Activated CD4-positive, CD25-positive, alpha-beta regulatory T cell (primary cell): ENCODE measurements around the gene RCCD1.
"Not testable (repeated sequence)": the region's sequence is repeated elsewhere in the genome, so short reads cannot be mapped to it uniquely, and the experiment has no call there.

Experiments used
- DNase-seq, 4 experiments: peaks; one replicate each; lab custom pipeline; 2025; lab: John Stamatoyannopoulos, UW

RCCD1 gene

DNA sequence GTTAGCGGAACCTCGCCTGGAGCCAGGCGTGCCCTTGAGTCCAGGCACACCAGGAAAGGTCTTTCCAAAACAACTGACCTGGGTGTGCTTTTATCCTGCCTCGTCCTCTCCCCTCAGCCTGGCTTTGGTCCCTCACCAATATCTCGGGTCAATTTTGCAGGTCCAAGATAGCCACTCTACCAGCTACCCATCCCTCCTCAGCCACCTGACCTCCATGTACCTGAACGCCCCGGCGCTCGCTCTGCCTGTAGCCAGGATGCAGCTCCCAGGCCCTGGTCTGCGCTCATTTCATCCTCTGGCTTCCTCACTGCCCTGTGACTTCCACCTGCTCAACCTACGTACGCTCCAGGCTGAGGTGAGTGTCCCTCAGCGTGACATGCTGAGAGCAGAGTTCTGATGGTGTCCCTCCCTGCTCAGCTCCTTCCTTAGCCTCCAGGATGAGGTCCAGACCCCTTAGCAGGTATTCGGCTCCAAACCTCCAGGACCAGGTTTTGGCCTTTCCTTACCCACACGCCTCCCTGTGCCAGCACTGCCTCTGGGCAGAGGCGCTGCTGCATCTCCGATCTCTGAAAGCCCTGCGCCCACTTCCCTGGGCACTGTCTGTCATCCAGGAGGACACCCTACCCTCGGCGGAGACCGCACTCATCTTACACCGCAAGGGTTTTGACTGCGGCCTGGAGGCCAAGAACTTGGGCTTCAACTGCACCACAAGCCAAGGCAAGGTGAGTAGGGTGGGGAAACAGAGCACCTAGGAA is 36.5 kb upstream of the RCCD1 start:
- DNase-seq, result no peak

DNA sequence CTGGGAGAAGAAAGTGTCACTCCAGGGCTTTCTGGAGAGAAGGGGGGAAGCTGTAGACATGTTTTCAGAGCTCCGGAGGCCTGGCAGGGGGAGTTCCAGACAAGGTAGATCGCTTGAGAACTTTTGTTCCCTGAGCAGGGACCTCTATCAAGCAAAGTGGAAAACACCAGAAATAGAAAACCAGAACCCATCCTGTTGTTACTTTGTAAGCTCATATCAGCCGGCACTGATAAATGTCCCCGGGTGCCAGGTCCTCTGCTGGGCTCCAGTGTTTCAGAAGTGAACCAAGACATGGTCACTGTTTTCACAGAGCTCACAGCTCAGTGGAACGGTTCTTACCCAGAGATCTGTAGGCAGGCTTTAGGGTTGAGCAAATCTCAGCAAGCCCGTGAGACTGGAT is 35.8 kb upstream of the RCCD1 start:
- no peak for DNase-seq

DNA sequence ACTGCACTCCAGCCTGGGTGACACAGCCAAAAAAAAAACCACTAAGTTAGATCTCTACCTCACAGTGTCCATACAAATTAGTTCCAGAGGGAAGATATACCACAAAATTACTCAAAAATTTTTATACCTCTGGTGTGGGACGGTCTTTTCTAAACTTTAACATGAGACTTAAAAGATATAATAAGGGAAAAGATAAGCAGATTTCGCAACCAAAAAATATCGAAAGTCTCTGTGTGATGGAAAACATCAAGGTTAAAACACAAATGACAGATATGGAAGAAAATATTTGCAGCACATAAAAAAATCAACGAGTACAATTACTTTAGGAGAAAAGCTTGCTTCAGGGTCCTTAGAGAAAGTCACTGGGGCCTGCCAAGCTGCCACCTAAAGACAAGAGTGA is 32.8 kb upstream of the RCCD1 start:
- no peak for DNase-seq

DNA sequence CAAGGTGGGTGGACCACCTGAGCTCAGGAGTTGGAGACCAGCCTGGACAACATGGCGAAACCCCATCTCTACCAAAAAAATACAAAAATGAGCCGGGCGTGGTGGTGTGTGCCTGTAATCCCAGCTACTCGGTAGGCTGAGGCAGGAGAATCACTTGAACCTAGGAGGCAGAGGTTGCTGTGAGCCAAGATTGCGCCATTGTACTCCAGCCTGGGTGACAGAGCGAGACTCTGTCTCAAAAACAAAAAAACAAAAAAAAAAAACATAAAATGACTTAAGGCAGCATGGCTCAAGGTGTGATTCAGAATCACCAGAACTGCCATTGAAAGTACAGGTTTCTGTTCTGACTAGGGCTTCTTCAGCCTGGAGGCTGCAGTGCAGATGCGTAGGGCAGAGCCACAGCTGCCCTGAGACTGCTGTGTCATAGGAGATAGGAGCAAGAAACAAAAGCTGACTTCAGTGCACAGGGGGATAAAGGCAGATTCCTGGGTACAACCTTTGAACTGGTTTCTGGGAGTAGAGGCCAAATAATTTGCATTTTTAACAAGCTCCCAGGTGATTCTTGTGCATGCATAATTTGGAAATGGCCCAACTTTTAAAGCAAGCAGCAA is 31.9 kb upstream of the RCCD1 start:
- not testable (repeated sequence) for DNase-seq

DNA sequence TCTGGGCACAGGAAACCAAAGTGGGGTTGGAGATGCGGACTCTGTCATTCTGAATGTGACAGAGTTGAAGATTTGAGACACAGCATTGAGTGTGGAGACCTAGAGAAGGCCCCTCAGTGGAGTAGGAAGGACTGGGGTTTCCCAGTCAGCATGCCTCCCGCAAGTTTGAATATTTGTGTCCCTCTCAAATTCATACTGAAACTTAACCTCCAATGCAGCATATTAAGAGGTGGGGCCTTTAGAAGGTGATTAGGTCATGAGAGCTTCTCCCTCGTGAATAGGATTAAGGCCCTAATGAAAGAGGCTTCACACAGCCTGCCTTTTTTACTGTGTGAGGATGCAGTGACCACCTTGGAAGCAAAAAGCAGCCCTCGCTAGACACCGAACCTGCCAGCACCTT is 30.3 kb upstream of the RCCD1 start:
- no peak for DNase-seq

DNA sequence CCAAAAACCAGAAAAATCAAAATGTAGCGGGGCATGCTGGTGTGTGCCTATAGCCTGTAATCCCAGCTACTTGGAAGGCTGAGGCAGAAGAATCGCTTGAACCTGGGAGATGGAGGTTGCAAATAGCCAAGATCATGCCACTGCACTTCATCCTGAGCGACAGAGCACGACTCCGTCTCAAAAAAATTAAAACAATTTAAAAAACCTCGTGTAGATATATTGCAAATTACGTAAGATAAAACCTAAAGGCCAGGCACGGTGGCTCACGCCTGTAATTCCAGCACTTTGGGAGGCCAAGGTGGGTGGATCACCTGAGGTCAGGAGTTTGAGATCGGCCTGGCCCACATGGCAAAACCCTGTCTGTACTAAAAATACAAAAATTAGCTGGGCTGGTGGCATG is 27.9 kb upstream of the RCCD1 start:
- DNase-seq, result not testable (repeated sequence)

DNA sequence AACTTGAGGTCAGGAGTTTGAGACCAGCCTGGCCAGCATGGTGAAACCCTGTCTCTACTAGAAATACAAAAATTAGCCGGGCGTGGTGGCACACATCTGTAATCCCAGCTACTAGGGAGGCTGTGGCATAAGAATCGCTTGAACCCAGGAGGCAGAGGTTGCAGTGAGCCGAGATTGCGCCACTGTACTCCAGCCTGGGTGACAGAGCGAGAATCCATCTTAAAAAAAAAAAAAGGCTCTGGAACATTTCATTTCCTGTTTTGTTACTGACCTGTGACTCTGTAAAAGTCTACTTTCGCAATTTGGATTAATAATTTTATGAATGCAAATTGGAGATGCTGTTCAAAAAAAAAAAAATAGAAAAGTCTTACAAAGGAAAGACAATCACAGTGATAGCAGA is 26.6 kb upstream of the RCCD1 start:
- DNase-seq, result not testable (repeated sequence)

DNA sequence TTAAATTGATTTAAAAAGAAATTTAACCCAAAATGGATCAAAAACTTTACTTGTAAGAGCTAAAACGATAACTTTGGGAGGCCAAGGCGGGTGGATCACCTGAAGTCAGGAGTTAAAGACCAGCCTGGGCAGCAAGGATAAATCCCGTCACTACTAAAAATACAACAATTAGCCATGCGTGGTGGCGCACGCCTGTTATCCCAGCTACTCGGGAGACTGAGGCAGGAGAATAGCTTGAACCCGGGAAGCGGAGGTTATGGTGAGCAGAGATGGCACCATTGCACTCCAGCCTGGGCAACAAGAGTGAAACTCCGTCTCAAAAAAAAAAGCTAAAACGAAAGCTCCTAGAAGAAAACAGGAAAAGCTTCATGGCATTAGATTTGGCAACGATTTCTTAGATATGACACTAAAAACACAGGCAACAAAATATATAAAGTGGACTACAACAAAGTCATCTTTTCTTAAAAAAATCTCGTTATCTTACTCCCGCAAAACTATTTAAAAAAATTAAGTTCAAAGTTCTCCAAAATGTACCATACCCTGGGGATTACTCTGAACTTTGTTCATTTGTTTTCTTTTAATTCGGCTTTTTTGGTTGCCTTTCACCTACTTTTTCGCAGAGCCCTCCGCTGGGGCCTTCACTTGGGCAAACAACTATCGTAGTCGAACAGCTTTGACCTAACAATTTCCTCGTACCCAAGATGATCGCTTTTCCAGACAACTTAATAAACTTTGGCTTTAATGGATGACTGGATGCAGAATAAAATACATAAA is 25.3 kb upstream of the RCCD1 start:
- no peak for DNase-seq

DNA sequence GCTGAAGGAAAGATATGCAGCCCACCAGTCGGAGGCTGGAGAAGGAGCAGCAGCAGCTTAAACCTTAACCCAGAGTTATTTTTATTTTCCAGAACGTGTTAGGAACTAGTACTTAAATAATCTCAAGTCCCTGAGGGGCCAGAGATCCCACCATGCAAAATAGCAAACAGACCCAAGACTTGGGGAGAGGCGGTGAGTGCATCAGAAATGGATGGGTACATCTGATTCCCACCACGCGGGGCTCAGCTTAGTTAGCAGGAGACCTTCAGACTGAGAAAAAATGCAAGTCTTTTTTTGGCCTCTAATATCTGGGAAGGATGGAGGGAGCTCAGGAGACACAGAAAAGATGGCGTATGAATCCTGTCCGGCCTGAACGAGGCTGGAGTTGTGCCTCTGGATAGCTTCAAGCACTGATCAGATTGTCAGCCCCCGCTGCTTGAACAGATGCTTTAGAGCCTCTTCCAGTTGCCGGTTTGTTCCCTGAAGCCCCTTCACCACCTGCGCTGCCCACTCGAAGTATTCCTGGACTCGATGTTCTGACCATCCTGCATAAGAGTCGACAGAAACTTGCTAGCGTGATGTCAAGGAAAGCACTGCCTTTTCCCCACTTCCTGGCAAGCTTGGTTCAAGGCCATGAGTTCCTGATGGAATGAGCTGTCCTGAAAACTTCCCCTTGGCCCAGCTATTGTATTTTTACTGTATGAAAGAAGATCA is 23.7 kb upstream of the RCCD1 start:
- no peak for DNase-seq

DNA sequence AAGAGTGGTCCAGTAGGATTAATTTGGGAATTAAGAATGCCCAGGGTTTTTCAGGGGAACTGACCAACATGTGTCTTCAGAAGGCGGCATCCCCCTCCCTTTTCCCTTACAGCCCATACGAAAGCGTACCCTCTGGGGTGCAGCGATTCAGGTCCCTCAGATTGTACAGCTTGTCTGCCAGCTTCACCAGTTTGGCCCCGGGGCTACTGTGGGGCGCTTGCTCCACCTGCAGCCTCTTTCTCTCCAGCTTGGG is 23.2 kb upstream of the RCCD1 start:
- DNase-seq, result no peak

DNA sequence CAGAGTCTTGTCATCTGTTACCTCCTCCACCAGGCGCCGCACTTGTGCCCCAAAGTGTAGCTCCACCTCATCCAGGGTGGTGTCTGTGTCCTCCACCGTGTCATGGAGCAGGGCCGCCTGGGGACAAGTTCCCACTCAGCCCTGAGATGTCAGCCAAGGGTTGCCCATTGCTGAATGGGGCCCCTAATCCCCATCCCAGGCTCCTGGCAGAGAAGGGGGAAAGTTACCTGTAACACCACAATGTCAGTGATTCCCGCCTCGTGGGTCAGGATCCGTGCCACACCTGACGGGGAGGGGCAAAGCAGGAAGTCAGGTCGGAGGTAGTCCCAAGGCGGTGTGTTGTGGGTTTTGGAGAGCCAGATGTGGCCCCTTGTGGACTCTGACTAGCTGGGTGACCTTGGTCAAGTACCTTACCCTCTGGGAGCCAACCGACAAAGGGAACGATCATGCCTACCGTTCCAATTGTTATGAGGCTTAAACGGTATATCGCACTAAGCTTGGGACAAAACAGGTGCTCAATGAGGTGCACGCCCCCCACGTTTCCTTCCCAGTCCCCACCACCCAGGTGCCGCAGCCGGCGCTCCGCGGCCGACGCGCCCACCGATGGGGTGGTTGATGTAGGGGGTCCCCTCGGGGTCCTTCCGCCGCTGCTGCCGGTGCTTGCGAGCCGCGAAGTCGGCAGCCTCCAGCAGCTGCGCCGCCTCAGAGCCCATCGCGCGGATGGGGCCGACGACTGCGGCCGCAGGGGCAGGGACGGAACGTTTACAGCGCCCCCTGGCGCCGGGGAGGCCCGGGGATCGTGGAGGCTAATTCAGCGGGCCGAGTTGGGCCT is 22.6 kb upstream of the RCCD1 start, which contains the start of gene HDDC3:
TSS of gene HDDC3 (minus strand) at position 722 of the 832 bp plus-strand sequence. CDS start at position 713, 9 bp downstream.
- DNase-seq, result peak; percentile 82 to 89 (median 86)

DNA sequence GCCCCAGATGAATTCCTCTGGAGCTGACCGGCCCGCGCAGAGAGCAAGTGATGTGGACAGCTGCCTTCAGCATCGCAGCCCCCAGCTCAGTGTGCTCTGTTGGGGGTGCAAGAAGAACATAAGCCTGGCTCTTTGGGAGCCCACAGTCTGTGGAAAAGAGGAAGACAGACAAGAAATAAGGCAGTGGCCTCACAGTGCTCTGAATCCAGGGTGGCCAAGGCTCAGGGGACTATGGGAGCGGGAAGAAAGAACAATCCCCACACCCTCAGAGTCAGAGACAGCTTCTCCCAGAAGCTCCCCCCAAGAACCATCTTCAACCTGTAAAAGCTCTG is 22.1 kb upstream of the RCCD1 start:
- DNase-seq, result no peak

DNA sequence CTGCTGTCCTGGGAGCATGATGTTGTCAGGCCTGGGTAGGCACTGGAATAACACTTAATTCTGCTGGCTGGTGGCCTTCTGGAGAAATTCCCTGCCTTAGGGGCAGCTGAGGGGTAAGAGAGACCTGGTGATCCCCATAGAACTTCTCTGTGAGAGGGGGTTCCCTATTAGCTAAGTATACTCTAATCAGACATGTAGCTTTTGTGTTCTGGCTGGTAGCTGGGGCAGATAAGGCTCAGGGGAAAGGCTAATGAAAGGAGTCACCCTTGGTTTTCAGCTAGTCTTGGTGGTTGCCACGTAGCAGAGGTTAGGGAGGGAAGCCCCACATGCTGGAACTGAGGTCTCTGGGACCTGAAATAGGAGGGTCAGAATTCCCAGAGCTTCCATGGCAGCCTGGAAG is 21.4 kb upstream of the RCCD1 start:
- DNase-seq, result no peak

DNA sequence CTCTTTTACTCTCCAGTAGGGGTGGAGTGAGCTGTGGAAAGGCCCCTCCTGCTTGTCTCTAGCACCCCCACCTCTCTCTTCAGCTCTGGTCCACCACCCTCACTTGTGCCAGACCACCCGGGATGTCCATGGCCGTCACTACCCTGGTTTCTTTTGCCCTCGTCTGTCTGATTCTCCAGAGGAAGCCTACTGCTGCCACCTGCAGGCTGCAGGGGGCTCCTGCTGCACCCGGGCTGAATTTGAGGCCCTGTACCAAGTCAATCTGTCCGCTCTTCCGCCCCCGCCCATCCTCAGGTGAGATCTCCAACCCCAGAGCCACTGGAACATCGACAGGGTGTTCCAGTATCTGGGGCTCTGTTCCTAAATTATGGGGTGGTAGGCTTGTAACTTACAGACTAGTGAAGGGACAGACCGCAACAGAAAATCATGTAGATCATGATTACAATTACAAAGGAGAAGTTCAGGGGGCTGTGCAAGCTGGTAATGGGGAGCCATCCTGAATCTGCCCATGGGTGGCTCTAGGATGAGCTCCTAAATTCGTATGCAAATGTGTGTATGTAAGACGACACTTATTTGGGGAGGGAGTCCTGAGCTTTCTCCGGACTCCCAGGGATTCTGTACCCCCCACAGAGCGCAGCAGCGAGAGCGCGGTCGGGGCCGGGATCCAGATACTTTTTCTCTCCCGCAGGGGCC is 20.3 kb upstream of the RCCD1 start:
- DNase-seq, result peak; percentile 60 to 78 (median 74)

DNA sequence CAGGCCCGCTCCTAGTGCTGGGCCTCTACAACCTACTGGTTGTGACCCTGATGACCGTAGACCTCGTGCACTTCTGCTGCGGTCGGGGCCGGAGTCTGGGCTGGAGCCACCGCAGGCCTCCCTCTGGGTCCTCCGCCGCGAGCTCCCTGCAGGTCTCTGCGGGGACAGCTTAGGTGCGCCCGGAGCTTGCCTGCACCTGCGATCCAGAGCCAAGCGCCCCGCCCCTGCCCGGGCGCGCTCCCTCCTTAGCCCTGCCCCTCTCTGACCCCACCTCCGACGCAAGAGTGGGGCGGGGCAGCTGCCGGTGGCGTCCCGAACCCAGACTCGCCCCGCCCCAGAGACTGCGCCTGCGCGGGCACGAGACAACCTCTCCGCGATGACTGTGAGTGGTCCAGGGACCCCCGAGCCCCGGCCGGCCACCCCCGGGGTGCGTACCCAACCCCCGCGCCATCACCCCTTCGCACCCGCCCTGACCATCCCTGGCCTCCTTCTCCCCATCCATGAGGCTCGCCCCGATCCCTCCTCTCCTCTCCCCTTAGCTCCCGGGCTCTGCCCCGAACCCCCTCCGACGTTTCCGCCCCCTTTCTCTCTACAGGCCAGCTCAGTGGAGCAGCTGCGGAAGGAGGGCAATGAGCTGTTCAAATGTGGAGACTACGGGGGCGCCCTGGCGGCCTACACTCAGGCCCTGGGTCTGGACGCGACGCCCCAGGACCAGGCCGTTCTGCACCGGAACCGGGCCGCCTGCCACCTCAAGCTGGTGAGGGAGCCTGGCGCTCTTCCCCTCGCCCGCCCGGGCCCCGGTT is 19.5 kb upstream of the RCCD1 start, which contains the start of gene UNC45A:
TSS of gene UNC45A (plus strand) at position 337 of the 803 bp plus-strand sequence. CDS start at position 377, 40 bp downstream.
- DNase-seq, result peak; percentile 90 to 97 (median 93)

DNA sequence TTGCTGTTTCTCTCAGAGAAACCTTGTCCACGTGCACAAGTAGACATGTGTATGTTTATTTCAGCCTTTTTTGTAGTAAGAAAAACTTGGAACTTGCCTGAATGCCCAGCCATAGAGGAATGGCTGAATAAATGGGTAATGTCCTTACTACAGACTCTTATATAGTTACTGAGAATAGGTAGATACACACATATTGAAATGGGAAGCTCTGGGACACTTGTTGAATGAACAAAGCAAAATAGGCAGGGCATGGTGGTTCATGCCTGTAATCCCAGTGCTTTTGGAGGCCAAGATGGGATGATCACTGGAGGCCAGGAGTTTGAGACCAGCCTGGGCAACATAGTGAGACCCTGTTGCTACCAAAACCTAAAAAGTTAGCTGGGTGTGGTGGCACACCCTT is 17.9 kb upstream of the RCCD1 start:
- no peak for DNase-seq

DNA sequence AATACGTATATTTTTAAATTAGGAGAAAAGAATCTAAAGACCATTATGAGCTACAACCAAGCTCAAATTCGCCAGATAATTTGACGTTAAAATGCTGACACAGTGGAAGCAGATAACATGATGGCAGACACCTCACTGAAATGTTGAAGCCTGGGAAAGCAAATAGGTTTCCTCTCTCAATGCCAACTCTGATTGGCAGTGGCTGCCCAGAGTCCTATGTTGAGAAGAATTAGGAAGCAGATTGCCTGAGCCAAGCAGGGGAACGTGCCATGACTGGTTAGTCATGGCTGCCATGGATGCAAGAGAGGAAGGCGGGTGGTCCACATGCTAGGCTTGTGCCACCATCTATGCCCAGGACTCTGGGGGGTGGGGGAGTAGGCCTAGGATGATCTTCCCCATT is 16.4 kb upstream of the RCCD1 start:
- no peak for DNase-seq

DNA sequence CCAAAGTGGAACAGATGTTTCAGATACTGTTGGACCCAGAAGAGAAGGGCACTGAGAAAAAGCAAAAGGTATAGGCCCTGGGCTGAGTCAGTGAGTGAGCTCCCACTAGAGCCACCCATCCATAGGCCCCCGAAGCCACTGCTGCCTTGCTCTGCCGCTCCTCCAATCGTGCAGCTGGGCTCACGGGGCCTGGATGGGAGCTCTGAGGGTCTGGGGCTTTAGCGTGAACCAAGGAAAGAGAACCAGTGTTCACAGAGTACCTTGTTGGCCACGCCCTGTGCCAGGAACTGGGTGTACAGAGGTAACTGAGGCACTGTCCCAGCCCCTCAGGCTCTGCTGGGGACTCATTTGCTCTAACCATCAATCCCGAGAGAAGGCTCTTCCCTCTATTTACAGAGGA is 14.9 kb upstream of the RCCD1 start:
- DNase-seq, result no peak

DNA sequence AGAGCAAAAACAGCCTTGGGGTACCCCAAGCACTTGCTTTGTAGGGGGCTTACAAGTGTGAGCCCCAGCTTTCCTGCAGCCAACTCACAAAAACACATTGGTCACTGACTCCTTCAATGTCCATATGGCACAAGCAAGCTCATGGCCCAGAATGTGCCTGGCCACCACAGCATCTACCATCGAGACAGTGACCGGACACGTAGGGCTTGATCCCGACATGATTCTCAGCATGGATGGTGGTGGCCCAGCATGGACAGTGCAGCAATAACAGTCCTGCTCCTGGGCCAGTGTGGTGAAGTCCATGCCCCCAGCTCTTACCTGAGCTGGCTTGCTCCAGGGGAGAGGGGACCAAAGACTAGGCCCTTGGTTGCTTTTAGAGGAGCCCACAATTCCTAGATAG is 13.6 kb upstream of the RCCD1 start:
- no peak for DNase-seq
